OCI-LY1 (cell line): ENCODE results near the gene NUCB1.

ENCODE experiments used
- H2AFZ ChIP-seq: fragments of 200-600 bp; sonication (generic), shearing (Covaris generic); 2 replicates; pipeline ENCODE4 v1.6.0; 2014; ENCODE audit warnings: antibody characterized with exemption, mild to moderate bottlenecking, low read length
- H3F3A ChIP-seq: fragments of 200-600 bp; sonication (generic), shearing (Covaris generic); 2 replicates; pipeline ENCODE4 v1.6.0; 2014; ENCODE audit warnings: mild to moderate bottlenecking, antibody characterized with exemption, low read length, moderate library complexity; ENCODE audit not compliant: insufficient read depth
- H3K27ac ChIP-seq: fragments of 200-600 bp; sonication (generic); 2 replicates; pipeline ENCODE4 v1.5.1; 2014; ENCODE audit warnings: low read length, mixed run types, mild to moderate bottlenecking, low read depth; ENCODE audit not compliant: poor library complexity, severe bottlenecking
- H3K27me3 ChIP-seq: fragments of 200-600 bp; sonication (generic); 2 replicates; pipeline ENCODE4 v1.6.0; 2014; ENCODE audit warnings: antibody characterized with exemption, mild to moderate bottlenecking, low read length, moderate library complexity; ENCODE audit not compliant: insufficient read depth
- H3K36me3 ChIP-seq: fragments of 200-600 bp; sonication (generic); 2 replicates; pipeline ENCODE4 v1.6.1; 2014; ENCODE audit warnings: mild to moderate bottlenecking, antibody characterized with exemption, low read length, moderate library complexity, mixed read lengths; ENCODE audit not compliant: insufficient read depth
- H3K4me1 ChIP-seq: fragments of 200-600 bp; sonication (generic); 2 replicates; pipeline ENCODE4 v1.5.1; 2014; ENCODE audit warnings: mild to moderate bottlenecking, low read length, moderate library complexity; ENCODE audit not compliant: insufficient read depth, severe bottlenecking
- H3K4me2 ChIP-seq: fragments of 200-600 bp; sonication (generic), shearing (Covaris generic); 2 replicates; pipeline ENCODE4 v1.6.1; 2014; ENCODE audit warnings: low read length
- H3K4me3 ChIP-seq: fragments of 200-600 bp; sonication (generic); 2 replicates; pipeline ENCODE4 v1.5.1; 2014; ENCODE audit warnings: low read length, low read depth, mild to moderate bottlenecking, mixed read lengths; ENCODE audit not compliant: poor library complexity, severe bottlenecking
- H3K79me2 ChIP-seq: fragments of 200-600 bp; shearing (Covaris generic); 2 replicates; pipeline ENCODE4 v1.6.1; 2016; ENCODE audit warnings: mixed run types, low read length, mixed read lengths; ENCODE audit not compliant: insufficient read depth
- H3K9ac ChIP-seq: fragments of 200-600 bp; sonication (generic), shearing (Covaris generic); 2 replicates; pipeline ENCODE4 v1.6.1; 2014; ENCODE audit warnings: mild to moderate bottlenecking, low read length, mixed read lengths
- H3K9me2 ChIP-seq: fragments of 200-600 bp; sonication (generic), shearing (Covaris generic); 2 replicates; pipeline ENCODE4 v1.6.1; 2014; ENCODE audit warnings: low read depth, mild to moderate bottlenecking, low read length, mixed read lengths
- H3K9me3 ChIP-seq: fragments of 200-600 bp; shearing (Covaris generic); 2 replicates; pipeline ENCODE4 v1.6.1; 2014; ENCODE audit warnings: low read length, mixed read lengths
- H4K20me1 ChIP-seq: fragments of 200-600 bp; sonication (generic), shearing (Covaris generic); 2 replicates; pipeline ENCODE4 v1.6.0; 2016; ENCODE audit warnings: mild to moderate bottlenecking, low read length; ENCODE audit not compliant: insufficient read depth
- EZH2 ChIP-seq: fragments of 200-600 bp; sonication (generic), shearing (Covaris generic); IDR thresholded peaks from 2 replicates; pipeline ENCODE4 v1.8.0; 2017; ENCODE audit warnings: borderline replicate concordance, mixed run types, mild to moderate bottlenecking, antibody characterized with exemption, low read length, moderate library complexity, mixed read lengths
- TF ChIP-seq, protein P1 (sequence below): fragments of 200-600 bp; sonication (generic), shearing (Covaris generic); IDR thresholded peaks from 2 replicates; pipeline ENCODE4 v1.5.1; 2017; ENCODE audit warnings: mild to moderate bottlenecking, antibody characterized with exemption, low read length, moderate library complexity, mixed read lengths

Gene NUCB1

DNA sequence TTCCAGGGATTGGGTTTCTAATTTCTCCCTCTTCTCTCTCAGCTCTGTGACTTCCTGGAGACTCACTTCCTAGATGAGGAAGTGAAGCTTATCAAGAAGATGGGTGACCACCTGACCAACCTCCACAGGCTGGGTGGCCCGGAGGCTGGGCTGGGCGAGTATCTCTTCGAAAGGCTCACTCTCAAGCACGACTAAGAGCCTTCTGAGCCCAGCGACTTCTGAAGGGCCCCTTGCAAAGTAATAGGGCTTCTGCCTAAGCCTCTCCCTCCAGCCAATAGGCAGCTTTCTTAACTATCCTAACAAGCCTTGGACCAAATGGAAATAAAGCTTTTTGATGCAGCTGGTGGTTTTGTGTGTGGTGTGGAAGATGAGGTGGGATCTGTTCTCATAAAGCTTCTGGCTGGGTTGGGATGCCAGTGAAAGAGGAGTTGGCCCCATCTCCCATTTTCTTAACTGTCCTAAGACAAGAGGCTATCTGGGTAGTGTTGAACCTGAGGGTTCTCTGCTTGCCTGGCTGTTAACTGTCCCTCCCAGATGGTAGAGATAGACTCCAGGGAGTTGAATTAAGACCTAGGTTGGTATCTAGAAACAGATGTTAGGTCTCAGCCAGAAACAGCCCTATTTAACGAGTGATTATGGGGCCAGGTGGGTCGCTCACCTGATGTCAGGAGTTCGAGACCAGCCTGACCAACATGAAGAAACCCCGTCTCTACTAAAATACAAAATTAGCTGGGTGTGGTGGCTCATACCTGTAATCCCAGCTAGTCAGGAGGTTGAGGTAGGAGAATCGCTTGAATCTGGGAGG is 66.6 kb downstream of the NUCB1 start:
- Histone ChIP-seq H3K9me3 (no peaks in the 10 kb centered on the region), H3K4me1 (peaks cover 56% of the 10 kb centered on the region), H3K9ac (peak overlapping the region; percentile 78), H3K79me2 (0 out of 2 replicates have a peak, but pooled peaks cover 4% of the 10 kb centered on the region), H3K27me3 (no peaks in the 10 kb centered on the region), H3F3A (peaks cover 5% of the 10 kb centered on the region; the same call in 1 of the 2 replicates), H3K9me2 (no peaks in the 10 kb centered on the region), H2AFZ (no peak overlapping the region), H4K20me1 (no peaks in the 10 kb centered on the region), H3K4me3 (peak overlapping the region; percentile 67), H3K4me2 (peak overlapping the region; percentile 98), H3K27ac (peak overlapping the region; percentile 72), H3K36me3 (peaks cover 45% of the 10 kb centered on the region)
- TF ChIP-seq, protein P1, sequence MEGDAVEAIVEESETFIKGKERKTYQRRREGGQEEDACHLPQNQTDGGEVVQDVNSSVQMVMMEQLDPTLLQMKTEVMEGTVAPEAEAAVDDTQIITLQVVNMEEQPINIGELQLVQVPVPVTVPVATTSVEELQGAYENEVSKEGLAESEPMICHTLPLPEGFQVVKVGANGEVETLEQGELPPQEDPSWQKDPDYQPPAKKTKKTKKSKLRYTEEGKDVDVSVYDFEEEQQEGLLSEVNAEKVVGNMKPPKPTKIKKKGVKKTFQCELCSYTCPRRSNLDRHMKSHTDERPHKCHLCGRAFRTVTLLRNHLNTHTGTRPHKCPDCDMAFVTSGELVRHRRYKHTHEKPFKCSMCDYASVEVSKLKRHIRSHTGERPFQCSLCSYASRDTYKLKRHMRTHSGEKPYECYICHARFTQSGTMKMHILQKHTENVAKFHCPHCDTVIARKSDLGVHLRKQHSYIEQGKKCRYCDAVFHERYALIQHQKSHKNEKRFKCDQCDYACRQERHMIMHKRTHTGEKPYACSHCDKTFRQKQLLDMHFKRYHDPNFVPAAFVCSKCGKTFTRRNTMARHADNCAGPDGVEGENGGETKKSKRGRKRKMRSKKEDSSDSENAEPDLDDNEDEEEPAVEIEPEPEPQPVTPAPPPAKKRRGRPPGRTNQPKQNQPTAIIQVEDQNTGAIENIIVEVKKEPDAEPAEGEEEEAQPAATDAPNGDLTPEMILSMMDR: no peak
- no peak for TF ChIP-seq EZH2

DNA sequence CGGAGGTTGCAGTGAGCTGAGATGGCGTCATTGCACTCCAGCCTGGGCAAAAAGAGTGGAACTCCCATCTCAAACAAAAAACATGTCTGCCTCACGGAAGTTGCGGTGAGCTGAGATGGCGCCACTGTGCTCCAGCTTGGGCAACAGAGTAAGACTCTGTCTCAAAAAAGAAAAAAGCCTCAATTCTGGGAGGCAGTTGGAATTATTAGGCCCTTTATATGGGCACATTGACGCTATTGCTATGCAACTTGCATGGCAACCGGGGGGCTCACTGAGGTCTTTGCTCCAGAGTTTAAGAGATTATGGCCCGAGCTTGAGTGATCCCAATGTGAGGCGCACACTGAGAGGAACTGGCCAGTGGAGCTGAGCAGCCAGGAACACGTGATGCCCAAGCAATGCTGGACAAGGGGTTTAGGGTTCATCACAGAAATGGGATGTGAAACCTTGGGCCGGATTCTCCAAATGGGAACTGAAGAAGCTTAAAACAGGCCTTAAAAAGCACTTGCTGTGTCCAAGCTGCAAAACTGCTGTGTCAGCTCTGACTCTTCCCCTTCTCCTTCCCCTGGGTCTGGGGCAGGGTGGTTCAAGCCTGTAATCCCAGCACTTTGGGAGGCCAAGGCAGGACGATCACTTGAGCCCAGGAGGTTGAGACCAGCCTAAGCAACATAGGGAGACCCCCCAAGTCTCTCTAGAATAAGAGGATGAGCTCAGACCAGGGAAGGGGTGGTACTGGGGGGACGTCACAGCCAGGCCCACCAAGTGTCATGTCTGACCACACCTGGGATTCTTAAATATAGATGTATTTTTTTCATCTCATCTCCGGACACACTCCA is 67.5 kb downstream of the NUCB1 start:
- no peak overlapping the region for H3K4me3 ChIP-seq
- H3K4me1 ChIP-seq: peaks cover 48% of the 10 kb centered on the region
- H3K9me3 ChIP-seq: no peaks in the 10 kb centered on the region

GRCh38 chr19:48968179-48968661 is 68.1 kb downstream of the NUCB1 start:
- H3K9ac ChIP-seq: no peak overlapping the region
- peaks cover 5% of the 10 kb centered on the region; the same call in 1 of the 2 replicates for H3F3A ChIP-seq
- H3K27me3 ChIP-seq: no peaks in the 10 kb centered on the region
- H3K9me3 ChIP-seq: no peaks in the 10 kb centered on the region
- no peak overlapping the region for H3K4me2 ChIP-seq
- H3K4me1 ChIP-seq: peaks cover 42% of the 10 kb centered on the region
- H3K4me3 ChIP-seq: no peak overlapping the region
- peak overlapping the region; percentile 72 for H3K27ac ChIP-seq
- H2AFZ ChIP-seq: no peak overlapping the region
- H3K9me2 ChIP-seq: no peaks in the 10 kb centered on the region
- TF ChIP-seq, protein P1: no peak
- no peak for TF ChIP-seq EZH2
- H3K79me2 ChIP-seq: 0 out of 2 replicates have a peak, but pooled peaks cover 4% of the 10 kb centered on the region
- peaks cover 45% of the 10 kb centered on the region for H3K36me3 ChIP-seq
- no peaks in the 10 kb centered on the region for H4K20me1 ChIP-seq

More for the DNA sequence above, 67.5 kb downstream of the NUCB1 start:
- H3K36me3 ChIP-seq: peaks cover 45% of the 10 kb centered on the region
- no peak overlapping the region for H2AFZ ChIP-seq
- H3K9ac ChIP-seq: no peak overlapping the region
- no peaks in the 10 kb centered on the region for H3K9me2 ChIP-seq
- 0 out of 2 replicates have a peak, but pooled peaks cover 4% of the 10 kb centered on the region for H3K79me2 ChIP-seq
- H3F3A ChIP-seq: peaks cover 5% of the 10 kb centered on the region; the same call in 1 of the 2 replicates
- H3K27ac ChIP-seq: peak overlapping the region; percentile 72
- H3K27me3 ChIP-seq: no peaks in the 10 kb centered on the region
- no peak for TF ChIP-seq EZH2
- TF ChIP-seq, protein P1: no peak
- H4K20me1 ChIP-seq: no peaks in the 10 kb centered on the region
- peak overlapping the region; percentile 98; the same call in 1 of the 2 replicates for H3K4me2 ChIP-seq
